Left kidney (tissue), 2 donors: ENCODE data around the gene SULT4A1. TPM values are rescaled to one million over a fixed set of nuclear protein-coding genes. Genes with fewer than 3 reads are reported as not detected.

ENCODE experiments used
- DNase-seq: peaks from one replicate; pipeline ENCODE4 v3.0.0-alpha.2; 2013
- polyA plus RNA-seq: library from polyadenylated mRNA; unstranded; fragments of 120-200 nt; gene quantifications from one replicate; pipeline ENCODE4 v1.2.1, GENCODE V29; 2013; ENCODE audit not compliant: insufficient read length

SULT4A1 gene
- polyA plus RNA-seq, 1 donor = 4.0 TPM

- no peak for DNase-seq
These were observed 33.7 kb downstream of the SULT4A1 start for GRCh38 chr22:43828725-43828997.

- no peak for DNase-seq
These were observed 34.2 kb downstream of the SULT4A1 start for GRCh38 chr22:43827926-43828724.

GRCh38 chr22:43827003-43827735 lies 35.1 kb downstream of the SULT4A1 start:
- DNase-seq = no peak

GRCh38 chr22:43826142-43827002 lies 35.9 kb downstream of the SULT4A1 start:
- peak; percentile 40 for DNase-seq

- no peak for DNase-seq
These were observed 36.7 kb downstream of the SULT4A1 start for GRCh38 chr22:43825651-43826050.

- DNase-seq = no peak
These were observed 37.4 kb downstream of the SULT4A1 start for GRCh38 chr22:43824724-43825420.

- DNase-seq = no peak
These were observed 38.2 kb downstream of the SULT4A1 start for GRCh38 chr22:43823911-43824665.

GRCh38 chr22:43823353-43823908 lies 38.9 kb downstream of the SULT4A1 start:
- no peak for DNase-seq

- no peak for DNase-seq
These were observed 40.5 kb downstream of the SULT4A1 start for GRCh38 chr22:43821606-43822425.

- DNase-seq = no peak
These were observed 41.5 kb downstream of the SULT4A1 start for GRCh38 chr22:43820651-43821305.

- DNase-seq = no peak
These were observed 42.2 kb downstream of the SULT4A1 start for GRCh38 chr22:43819931-43820640.

- DNase-seq = no peak
These were observed 42.8 kb downstream of the SULT4A1 start for GRCh38 chr22:43819421-43819921.

- DNase-seq = no peak
These were observed 43.3 kb downstream of the SULT4A1 start for GRCh38 chr22:43818981-43819380.

GRCh38 chr22:43817402-43817801 lies 44.9 kb downstream of the SULT4A1 start:
- DNase-seq = no peak

- DNase-seq = no peak
These were observed 48.0 kb downstream of the SULT4A1 start for GRCh38 chr22:43814264-43814663.

- no peak for DNase-seq
These were observed 49.4 kb downstream of the SULT4A1 start for GRCh38 chr22:43812890-43813289.

GRCh38 chr22:43812149-43812842 lies 50.0 kb downstream of the SULT4A1 start, which contains the start of gene EFCAB6:
Gene EFCAB6, minus strand, starts transcription at chr22:43812305. Its CDS starts 29,987 bp downstream, at chr22:43782318.
- peak; percentile 95 for DNase-seq

GRCh38 chr22:43811777-43812148 lies 50.5 kb downstream of the SULT4A1 start:
- DNase-seq = no peak
